IMR-90 (cell line): ENCODE data around the gene PSME3. TPM values are rescaled to one million over a fixed set of nuclear protein-coding genes. Genes with fewer than 3 reads are reported as not detected.

Source experiments
- ATAC-seq: fragments of 200-7000 bp; cut with Tn5 transposase; 2 replicates; pipeline ENCODE4 v1.9.1; 2020; ENCODE audit warnings: low read depth, mild to moderate bottlenecking, moderate library complexity
- BruUV-seq: library from RNA; stranded (reverse); fragments of 400-500 nt; replicated peaks from 2 replicates; lab custom pipeline; 2021; lab: Mats Ljungman, UMichigan
- CTCF ChIA-PET: fragments of 300-600 bp; formaldehyde crosslinking; extraction: SDS; loops from one replicate; lab custom pipeline; 2021; ENCODE audit warnings: antibody characterized with exemption; lab: Yijun Ruan, JAX
- POLR2A ChIA-PET: fragments of 300-600 bp; sonication (Branson Sonifier 250); formaldehyde crosslinking; loops from one replicate; lab custom pipeline; 2022; ENCODE audit warnings: antibody characterized with exemption; ENCODE audit not compliant: unreplicated experiment; lab: Charles Lee
- DNase-seq: peaks from one replicate; pipeline ENCODE4 v3.0.0; 2013
- H2AFZ ChIP-seq: replicated peaks from 2 replicates; pipeline ENCODE3; 2013; ENCODE audit warnings: low read length, mild to moderate bottlenecking; ENCODE audit not compliant: poor library complexity
- H2AK5ac ChIP-seq: 2 replicates; pipeline ENCODE4 v1.6.1; 2013; ENCODE audit warnings: low read depth, low read length, inconsistent platforms
- H2AK9ac ChIP-seq: replicated peaks from 2 replicates; pipeline ENCODE3; 2013; ENCODE audit warnings: mild to moderate bottlenecking, low read depth, low read length, moderate library complexity; ENCODE audit not compliant: poor library complexity
- H2BK120ac ChIP-seq: 2 replicates; pipeline ENCODE4 v1.6.1; 2013; ENCODE audit warnings: low read depth, low read length, inconsistent platforms
- H2BK15ac ChIP-seq: 3 replicates; pipeline ENCODE4 v1.6.1; 2013; ENCODE audit warnings: low read depth, low read length, inconsistent platforms
- H2BK20ac ChIP-seq: 2 replicates; pipeline ENCODE4 v1.6.1; 2013; ENCODE audit warnings: low read depth, mild to moderate bottlenecking, inconsistent platforms, low read length, moderate library complexity
- H2BK5ac ChIP-seq: 2 replicates; pipeline ENCODE4 v1.6.1; 2013; ENCODE audit warnings: mild to moderate bottlenecking, low read depth, low read length, inconsistent platforms; ENCODE audit not compliant: poor library complexity, severe bottlenecking
- H3K14ac ChIP-seq: replicated peaks from 2 replicates; pipeline ENCODE4 v1.6.1; 2013; ENCODE audit warnings: low read depth, low read length, inconsistent platforms
- H3K18ac ChIP-seq: 2 replicates; pipeline ENCODE4 v1.6.1; 2013; ENCODE audit warnings: low read depth, low read length, control low read depth
- H3K23ac ChIP-seq: 2 replicates; pipeline ENCODE4 v1.6.1; 2013; ENCODE audit warnings: low read depth, low read length, inconsistent platforms
- H3K27ac ChIP-seq: 2 replicates; pipeline ENCODE4 v1.5.1; 2013; ENCODE audit warnings: mild to moderate bottlenecking, control low read depth, low read length; ENCODE audit not compliant: insufficient read depth
- H3K27me3 ChIP-seq: 2 replicates; pipeline ENCODE4 v1.6.1; 2013; ENCODE audit warnings: low read length; ENCODE audit not compliant: control insufficient read depth, insufficient read depth
- H3K36me3 ChIP-seq: 2 replicates; pipeline ENCODE4 v1.6.1; 2013; ENCODE audit warnings: low read length, mixed read lengths; ENCODE audit not compliant: control insufficient read depth, insufficient read depth
- H3K4ac ChIP-seq: 2 replicates; pipeline ENCODE4 v1.6.1; 2013; ENCODE audit warnings: low read depth, low read length, inconsistent platforms
- H3K4me1 ChIP-seq: 2 replicates; pipeline ENCODE4 v1.6.1; 2013; ENCODE audit warnings: low read length, mixed read lengths; ENCODE audit not compliant: control insufficient read depth, insufficient read depth
- H3K4me2 ChIP-seq: 2 replicates; pipeline ENCODE4 v1.6.1; 2013; ENCODE audit warnings: low read depth, mild to moderate bottlenecking, control low read depth, low read length, moderate library complexity
- H3K4me3 ChIP-seq: 2 replicates; pipeline ENCODE4 v1.5.1; 2013; ENCODE audit warnings: low read depth, mild to moderate bottlenecking, control low read depth, low read length, moderate library complexity; ENCODE audit not compliant: insufficient read depth
- H3K56ac ChIP-seq: 2 replicates; pipeline ENCODE4 v1.6.1; 2013; ENCODE audit warnings: low read length, inconsistent platforms; ENCODE audit not compliant: insufficient read depth; ENCODE audit errors: extremely low read depth
- H3K79me1 ChIP-seq, 2 experiments: 2 replicates each; pipeline ENCODE4 v1.6.1; 2013; ENCODE audit warnings: low read length in 2 of 2, inconsistent platforms in 1 of 2, low read depth in 1 of 2
- H3K9ac ChIP-seq: 2 replicates; pipeline ENCODE4 v1.6.1; 2013; ENCODE audit warnings: low read depth, low read length, control low read depth
- H3K9me1 ChIP-seq: 2 replicates; pipeline ENCODE4 v1.6.1; 2013; ENCODE audit warnings: low read length, inconsistent platforms; ENCODE audit not compliant: insufficient read depth
- H3K9me3 ChIP-seq: 2 replicates; pipeline ENCODE4 v1.6.1; 2013; ENCODE audit warnings: low read length; ENCODE audit not compliant: control insufficient read depth, insufficient read depth
- H4K20me1 ChIP-seq: 2 replicates; pipeline ENCODE4 v1.6.1; 2013; ENCODE audit warnings: low read length, inconsistent platforms; ENCODE audit not compliant: insufficient read depth
- H4K5ac ChIP-seq: 2 replicates; pipeline ENCODE4 v1.6.1; 2013; ENCODE audit warnings: mild to moderate bottlenecking, low read depth, low read length, control low read depth
- H4K8ac ChIP-seq, 2 experiments: 2 replicates each; pipeline ENCODE4 v1.6.1; 2013; ENCODE audit warnings: low read depth in 2 of 2, low read length in 2 of 2, control low read depth in 1 of 2, inconsistent platforms in 1 of 2
- H4K91ac ChIP-seq: 2 replicates; pipeline ENCODE4 v1.6.1; 2013; ENCODE audit warnings: low read depth, low read length, inconsistent platforms; ENCODE audit not compliant: insufficient read depth
- CEBPB ChIP-seq: IDR thresholded peaks from 2 replicates; pipeline ENCODE4 v1.6.1; 2012; ENCODE audit warnings: low read depth, low read length, improper control_type of control experiment
- FOS ChIP-seq: fragments of 150-350 bp; IDR thresholded peaks from 2 replicates; pipeline ENCODE4 v1.6.1; 2016; ENCODE audit warnings: low read depth, low read length
- POLR2A ChIP-seq: IDR thresholded peaks from 2 replicates; pipeline ENCODE4 v1.6.1; 2012; ENCODE audit warnings: mild to moderate bottlenecking, low read depth, low read length
- RCOR1 ChIP-seq: IDR thresholded peaks from 2 replicates; pipeline ENCODE4 v1.6.1; 2012; ENCODE audit warnings: mild to moderate bottlenecking, low read length, improper control_type of control experiment; ENCODE audit not compliant: insufficient replicate concordance
- SMC3 ChIP-seq: fragments of 150-350 bp; IDR thresholded peaks from 2 replicates; pipeline ENCODE4 v1.6.1; 2016; ENCODE audit warnings: low read depth, mild to moderate bottlenecking, antibody characterized with exemption, low read length, moderate library complexity
- USF2 ChIP-seq: fragments of 150-350 bp; IDR thresholded peaks from 2 replicates; pipeline ENCODE4 v1.6.1; 2017; ENCODE audit warnings: mild to moderate bottlenecking, antibody characterized with exemption, low read length, low read depth
- WGBS, 2 experiments: methylation state at CpG; one replicate each; pipeline versions ENCODE4 v1.1.5 to v1.1.7; 2013; ENCODE audit warnings: missing lambda C conversion rate in 2 of 2; ENCODE audit not compliant: insufficient read length in 1 of 2; ENCODE audit errors: extremely low coverage in 2 of 2; 5-methylcytosine and 5-hydroxymethylcytosine counted together
- dilution Hi-C: fragments of 300-500 bp; cut with HindIII; formaldehyde crosslinking; loops from one replicate; pipeline ENCODE4 v1.14.3; 2018; ENCODE audit warnings: low sequenced_read_pairs; ENCODE audit not compliant: unreplicated experiment
- in situ Hi-C: fragments of 300-500 bp; cut with MboI; formaldehyde crosslinking; loops from 3 replicates; pipeline ENCODE4 v1.14.3; 2019; ENCODE audit warnings: low sequenced_read_pairs, inconsistent platforms, mixed read lengths
- intact Hi-C: fragments of 100-400 bp; cut with micrococcal nuclease; formaldehyde crosslinking; loops from 2 replicates; pipeline ENCODE4 v1.10.0; 2022
- polyA plus RNA-seq, 3 experiments: library from polyadenylated mRNA; depleted of rRNA; stranded (reverse); fragments of >200 nt; gene quantifications; 2 replicates each; pipeline ENCODE4 v1.2.3, GENCODE V29; 2012; ENCODE audit warnings: low replicate concordance in 1 of 3
- total RNA-seq: library from RNA; depleted of rRNA; stranded (reverse); fragments of >200 nt; gene quantifications from 2 replicates; pipeline ENCODE4 v1.2.3, GENCODE V29; 2012

The PSME3 gene
- total and polyA plus RNA-seq, 2 of the 4 experiments (the other 2 are of a cell fraction): 72.4 to 100 TPM

- H2BK20ac ChIP-seq: no peak overlapping the region
- no peaks in the 10 kb centered on the region for H3K27me3 ChIP-seq
- H4K5ac ChIP-seq: peak overlapping the region; percentile 79
- H4K20me1 ChIP-seq: no peaks in the 10 kb centered on the region
- peak overlapping the region; percentile 82 for H2BK120ac ChIP-seq
- H2BK5ac ChIP-seq: peak overlapping the region; percentile 79
- H2BK15ac ChIP-seq: no peak overlapping the region
- dilution Hi-C loops: no loop called here
- H2AFZ ChIP-seq: peak overlapping the region; percentile 97
- H3K27ac ChIP-seq: peak overlapping the region; percentile 85
- peak overlapping the region; percentile 98 for H3K14ac ChIP-seq
- peak overlapping the region; percentile 88 for H4K91ac ChIP-seq
- BruUV-seq: TSS peak; percentile 95
- peak overlapping the region; percentile 45 to 98 for H4K8ac ChIP-seq
- H3K79me1 ChIP-seq: peaks cover 20 to 39% of the 10 kb centered on the region in 2 experiments
- peak overlapping the region; percentile 78 for H3K23ac ChIP-seq
- intact Hi-C loops: no loop called here
- WGBS, 2 experiments: no CpG with 5 or more reads among the region's 10 CpGs
- peak overlapping the region; percentile 33; the same call in 1 of the 2 replicates for H3K18ac ChIP-seq
- TF ChIP-seq CEBPB (no peak), FOS (no peak), SMC3 (no peak), USF2 (no peak), RCOR1 (no peak), POLR2A (no peak)
- CTCF ChIA-PET: no interaction called here
- in situ Hi-C loops: no loop called here
- H3K4ac ChIP-seq: peak overlapping the region; percentile 96
- no peak for DNase-seq
- POLR2A ChIA-PET: no interaction called here
- H3K9me3 ChIP-seq: no peaks in the 10 kb centered on the region
- peak overlapping the region; percentile 56 for H2AK9ac ChIP-seq
- H3K56ac ChIP-seq: peak overlapping the region; percentile 89
- H3K4me2 ChIP-seq: peak overlapping the region; percentile 98
- H3K4me1 ChIP-seq: peaks cover 7% of the 10 kb centered on the region
- H3K9ac ChIP-seq: peak overlapping the region; percentile 93
- H3K9me1 ChIP-seq: peaks cover 19% of the 10 kb centered on the region
- peaks cover 4% of the 10 kb centered on the region; the same call in 1 of the 2 replicates for H3K36me3 ChIP-seq
- peak overlapping the region; percentile 74; the same call in 1 of the 2 replicates for H2AK5ac ChIP-seq
- H3K4me3 ChIP-seq: peak overlapping the region; percentile 64
- no peak for ATAC-seq
Measured at GRCh38 chr17:42798011-42798382, 35.2 kb upstream of the PSME3 start.
